GM04503 (cell line): ENCODE measurements around the gene LY6G6F.
A peak's percentile ranks its signal among the peaks of the same experiment; 100 is the strongest.
"Not testable (repeated sequence)": the region's sequence is repeated elsewhere in the genome, so short reads cannot be mapped to it uniquely, and the experiment has no call there.

Experiments
- DNase-seq: peaks from one replicate; pipeline ENCODE4 v3.0.0-alpha.2; 2012; ENCODE audit warnings: low read depth

LY6G6F gene

GRCh38 chr6:31702819-31703716, 3.6 kb upstream of the LY6G6F start, which contains the start of gene ABHD16A:
ABHD16A (minus strand) TSS chr6:31703324; CDS start chr6:31703281, 43 bp downstream.
- peak; percentile 87 for DNase-seq

GRCh38 chr6:31705931-31706330, 735 bp upstream of the LY6G6F start:
- no peak for DNase-seq

GRCh38 chr6:31707701-31708100, 1.0 kb downstream of the LY6G6F start:
- DNase-seq, result no peak

GRCh38 chr6:31708224-31708623, 1.6 kb downstream of the LY6G6F start:
- no peak for DNase-seq

GRCh38 chr6:31709157-31709556, 2.5 kb downstream of the LY6G6F start:
- DNase-seq, result not testable (repeated sequence)

- DNase-seq, result no peak
Measured at GRCh38 chr6:31710523-31711219, 4.0 kb downstream of the LY6G6F start.

GRCh38 chr6:31711233-31711632, 4.6 kb downstream of the LY6G6F start:
- DNase-seq, result no peak

- no peak for DNase-seq
Measured at GRCh38 chr6:31712296-31712695, 5.6 kb downstream of the LY6G6F start.

- no peak for DNase-seq
Measured at GRCh38 chr6:31713465-31713864, 6.8 kb downstream of the LY6G6F start.

- no peak for DNase-seq
Measured at GRCh38 chr6:31713991-31714684, 7.5 kb downstream of the LY6G6F start.

- DNase-seq, result no peak
Measured at GRCh38 chr6:31715022-31715958, 8.6 kb downstream of the LY6G6F start, which contains the start of gene LY6G6D. LY6G6D (plus strand) TSS chr6:31715348; CDS start chr6:31715356, 8 bp downstream.

- no peak for DNase-seq
Measured at GRCh38 chr6:31717499-31718222, 11.0 kb downstream of the LY6G6F start.

GRCh38 chr6:31718265-31718664, 11.6 kb downstream of the LY6G6F start:
- no peak for DNase-seq

GRCh38 chr6:31719001-31719400, 12.3 kb downstream of the LY6G6F start:
- no peak for DNase-seq

- no peak for DNase-seq
Measured at GRCh38 chr6:31720196-31720770, 13.6 kb downstream of the LY6G6F start.

GRCh38 chr6:31721351-31722020, 14.8 kb downstream of the LY6G6F start, which contains the start of gene LY6G6C:
LY6G6C (minus strand) TSS chr6:31721746; CDS start chr6:31721679, 67 bp downstream.
- DNase-seq, result no peak

- no peak for DNase-seq
Measured at GRCh38 chr6:31722173-31722572, 15.5 kb downstream of the LY6G6F start.

GRCh38 chr6:31723245-31723979, 16.7 kb downstream of the LY6G6F start, which contains the start of gene MPIG6B:
MPIG6B (plus strand) TSS chr6:31723373; CDS start chr6:31723384, 11 bp downstream.
- no peak for DNase-seq
